ENCODE results near the gene MRC2. TPM values are rescaled to one million over a fixed set of nuclear protein-coding genes. Genes with fewer than 3 reads are reported as not detected.

MRC2 gene
- total RNA-seq, 2 experiments from 2014 or later = 6.2 to 8.9 TPM

- ChIA-PET CTCF (no interaction called here), POLR2A (no interaction called here)
- H3K27ac Mint-ChIP-seq = no peak overlapping the region
- peaks cover 15% of the 10 kb centered on the region for H3K27me3 Mint-ChIP-seq
- H3K4me1 Mint-ChIP-seq = peaks cover 10% of the 10 kb centered on the region
- H3K9me3 Mint-ChIP-seq = no peaks in the 10 kb centered on the region
- no peak for DNase-seq
- no peaks in the 10 kb centered on the region for H3K36me3 Mint-ChIP-seq (ENCODE audit: low read depth)
- H3K4me3 Mint-ChIP-seq = no peak overlapping the region
Measured at GRCh38 chr17:62631936-62632924, 4.8 kb downstream of the MRC2 start.

GRCh38 chr17:62637809-62638208, 10.3 kb downstream of the MRC2 start:
- DNase-seq = no peak
- Mint-ChIP-seq H3K4me3 (no peak overlapping the region), H3K27me3 (peaks cover 12% of the 10 kb centered on the region), H3K27ac (no peak overlapping the region), H3K9me3 (no peaks in the 10 kb centered on the region), H3K4me1 (peaks cover 4% of the 10 kb centered on the region), H3K36me3 (ENCODE audit: low read depth) (no peaks in the 10 kb centered on the region)
- ChIA-PET POLR2A (no interaction called here), CTCF (no interaction called here)

GRCh38 chr17:62641153-62641552, 13.7 kb downstream of the MRC2 start:
- POLR2A ChIA-PET = no interaction called here
- Mint-ChIP-seq H3K4me1 (peaks cover 10% of the 10 kb centered on the region), H3K9me3 (no peaks in the 10 kb centered on the region), H3K27ac (no peak overlapping the region), H3K36me3 (ENCODE audit: low read depth) (no peaks in the 10 kb centered on the region), H3K4me3 (no peak overlapping the region), H3K27me3 (peaks cover 21% of the 10 kb centered on the region)
- no peak for DNase-seq
- CTCF ChIA-PET = no interaction called here

GRCh38 chr17:62641951-62642350, 14.5 kb downstream of the MRC2 start:
- Mint-ChIP-seq H3K4me3 (no peak overlapping the region), H3K36me3 (ENCODE audit: low read depth) (no peaks in the 10 kb centered on the region), H3K27ac (no peak overlapping the region), H3K27me3 (peaks cover 28% of the 10 kb centered on the region), H3K9me3 (no peaks in the 10 kb centered on the region), H3K4me1 (peaks cover 10% of the 10 kb centered on the region)
- ChIA-PET POLR2A (no interaction called here), CTCF (interaction anchor here (1.2 kb wide), 1 partner anchor 21 kb away, joined by 6 read pairs; no protein-coding TSS in a partner anchor)
- DNase-seq = no peak

GRCh38 chr17:62643496-62643895, 16.0 kb downstream of the MRC2 start:
- ChIA-PET POLR2A (no interaction called here), CTCF (no interaction called here)
- Mint-ChIP-seq H3K27me3 (peaks cover 36% of the 10 kb centered on the region), H3K4me3 (no peak overlapping the region), H3K9me3 (no peaks in the 10 kb centered on the region), H3K4me1 (peaks cover 10% of the 10 kb centered on the region), H3K27ac (no peak overlapping the region), H3K36me3 (ENCODE audit: low read depth) (no peaks in the 10 kb centered on the region)
- DNase-seq = no peak

GRCh38 chr17:62644487-62645173, 17.2 kb downstream of the MRC2 start:
- H3K36me3 Mint-ChIP-seq (ENCODE audit: low read depth) = no peaks in the 10 kb centered on the region
- no peak overlapping the region for H3K4me3 Mint-ChIP-seq
- ChIA-PET CTCF (no interaction called here), POLR2A (no interaction called here)
- no peak for DNase-seq
- H3K27me3 Mint-ChIP-seq = peaks cover 44% of the 10 kb centered on the region
- no peaks in the 10 kb centered on the region for H3K9me3 Mint-ChIP-seq
- peaks cover 10% of the 10 kb centered on the region for H3K4me1 Mint-ChIP-seq
- no peak overlapping the region for H3K27ac Mint-ChIP-seq

GRCh38 chr17:62648251-62648955, 20.9 kb downstream of the MRC2 start:
- CTCF ChIA-PET = no interaction called here

GRCh38 chr17:62648956-62649294, 21.5 kb downstream of the MRC2 start:
- Mint-ChIP-seq H3K4me3 (no peak overlapping the region), H3K4me1 (peaks cover 23% of the 10 kb centered on the region)
- CTCF ChIA-PET = no interaction called here

More at GRCh38 chr17:62648251-62648955, 20.9 kb downstream of the MRC2 start:
- H3K4me1 Mint-ChIP-seq = peaks cover 19% of the 10 kb centered on the region
- H3K27me3 Mint-ChIP-seq = peaks cover 52% of the 10 kb centered on the region
- H3K36me3 Mint-ChIP-seq (ENCODE audit: low read depth) = no peaks in the 10 kb centered on the region
- DNase-seq = no peak
- no peak overlapping the region for H3K27ac Mint-ChIP-seq
- no peak overlapping the region for H3K4me3 Mint-ChIP-seq
- no peaks in the 10 kb centered on the region for H3K9me3 Mint-ChIP-seq
- POLR2A ChIA-PET = interaction anchor here (1.5 kb wide), 1 partner anchor 11 kb away, joined by 3 read pairs; no protein-coding TSS in a partner anchor

GRCh38 chr17:62649570-62649969, 22.1 kb downstream of the MRC2 start:
- ChIA-PET CTCF (interaction anchor here (0.7 kb wide), 1 partner anchor 1080 kb away, joined by 4 read pairs; no protein-coding TSS in a partner anchor), POLR2A (interaction anchor here (1.5 kb wide), 1 partner anchor 10 kb away, joined by 3 read pairs; no protein-coding TSS in a partner anchor)
- H3K9me3 Mint-ChIP-seq = no peaks in the 10 kb centered on the region
- DNase-seq = no peak
- no peaks in the 10 kb centered on the region for H3K36me3 Mint-ChIP-seq (ENCODE audit: low read depth)
- peaks cover 57% of the 10 kb centered on the region for H3K27me3 Mint-ChIP-seq
- H3K27ac Mint-ChIP-seq = no peak overlapping the region
- H3K4me3 Mint-ChIP-seq = no peak overlapping the region
- H3K4me1 Mint-ChIP-seq = peaks cover 27% of the 10 kb centered on the region

More at GRCh38 chr17:62648956-62649294, 21.5 kb downstream of the MRC2 start:
- H3K36me3 Mint-ChIP-seq (ENCODE audit: low read depth) = no peaks in the 10 kb centered on the region
- POLR2A ChIA-PET = interaction anchor here (1.5 kb wide), 1 partner anchor 11 kb away, joined by 3 read pairs; no protein-coding TSS in a partner anchor
- DNase-seq = no peak
- peaks cover 55% of the 10 kb centered on the region for H3K27me3 Mint-ChIP-seq
- no peak overlapping the region for H3K27ac Mint-ChIP-seq
- no peaks in the 10 kb centered on the region for H3K9me3 Mint-ChIP-seq

- H3K9me3 Mint-ChIP-seq = no peaks in the 10 kb centered on the region
- H3K4me1 Mint-ChIP-seq = peaks cover 27% of the 10 kb centered on the region
- H3K27ac Mint-ChIP-seq = no peak overlapping the region
- DNase-seq = no peak
- no peaks in the 10 kb centered on the region for H3K36me3 Mint-ChIP-seq (ENCODE audit: low read depth)
- POLR2A ChIA-PET = no interaction called here
- H3K4me3 Mint-ChIP-seq = no peak overlapping the region
- CTCF ChIA-PET = no interaction called here
- H3K27me3 Mint-ChIP-seq = peaks cover 56% of the 10 kb centered on the region
Measured at GRCh38 chr17:62650587-62650986, 23.1 kb downstream of the MRC2 start.

- no peaks in the 10 kb centered on the region for H3K9me3 Mint-ChIP-seq
- CTCF ChIA-PET = no interaction called here
- peaks cover 27% of the 10 kb centered on the region for H3K4me1 Mint-ChIP-seq
- H3K36me3 Mint-ChIP-seq (ENCODE audit: low read depth) = no peaks in the 10 kb centered on the region
- no peak overlapping the region for H3K27ac Mint-ChIP-seq
- DNase-seq = peak; percentile 41
- H3K4me3 Mint-ChIP-seq = peak overlapping the region; percentile 67
- H3K27me3 Mint-ChIP-seq = peaks cover 49% of the 10 kb centered on the region
- POLR2A ChIA-PET = interaction anchor here (1.4 kb wide), 1 partner anchor 32 kb away, joined by 4 read pairs; no protein-coding TSS in a partner anchor
Measured at GRCh38 chr17:62652251-62653001, 25.0 kb downstream of the MRC2 start.

- H3K4me1 Mint-ChIP-seq = peaks cover 27% of the 10 kb centered on the region
Measured at GRCh38 chr17:62653002-62653825, 25.7 kb downstream of the MRC2 start.

More at GRCh38 chr17:62653002-62653825, 25.7 kb downstream of the MRC2 start:
- peak; percentile 70 for DNase-seq
- POLR2A ChIA-PET = interaction anchor here (0.7 to 1.4 kb wide), 2 partner anchors 33 to 90 kb away, joined by 3 to 4 read pairs; no protein-coding TSS in a partner anchor
- H3K36me3 Mint-ChIP-seq (ENCODE audit: low read depth) = no peaks in the 10 kb centered on the region
- CTCF ChIA-PET = no interaction called here
- peak overlapping the region; percentile 3 for H3K27ac Mint-ChIP-seq
- peaks cover 45% of the 10 kb centered on the region for H3K27me3 Mint-ChIP-seq
- H3K9me3 Mint-ChIP-seq = no peaks in the 10 kb centered on the region
- H3K4me3 Mint-ChIP-seq = peak overlapping the region; percentile 67

Data from activated CD4-positive, alpha-beta memory T cell treated with anti-CD3 and anti-CD28 coated beads, Interleukin-2, amount 10 ng/mL, durations not matched to agents 7 days and 5 days (primary cell).